Lung (tissue), 12 donors: ENCODE data around the gene SLC32A1. TPM values are rescaled to one million over a fixed set of nuclear protein-coding genes. Genes with fewer than 3 reads are reported as not detected.

Source experiments
- ATAC-seq: fragments of 200-7000 bp; cut with Tn5 transposase; one replicate; pipeline ENCODE4 v1.9.1; 2020; ENCODE audit warnings: moderate number of reproducible peaks; ENCODE audit not compliant: insufficient read depth, low FRiP score
- DNase-seq, 3 donors: peaks; one replicate each; pipeline ENCODE4 v3.0.0-alpha.2; 2013 to 2017
- H3K27ac ChIP-seq, 2 donors: one replicate each; pipeline ENCODE4 v1.5.1; 2013; ENCODE audit warnings: mild to moderate bottlenecking in 2 of 2, moderate library complexity in 2 of 2, control low read depth in 1 of 2, inconsistent platforms in 1 of 2, low read depth in 1 of 2, low read length in 1 of 2
- H3K27me3 ChIP-seq, 3 donors: one replicate each; pipeline ENCODE4 v1.5.1; 2013; ENCODE audit warnings: low read length in 2 of 3; ENCODE audit not compliant: control insufficient read depth in 3 of 3, insufficient read depth in 3 of 3
- H3K36me3 ChIP-seq, 4 donors: one replicate each; pipeline ENCODE4 v1.5.1; 2013; ENCODE audit warnings: low read length in 4 of 4, mild to moderate bottlenecking in 1 of 4, moderate library complexity in 1 of 4; ENCODE audit not compliant: control insufficient read depth in 4 of 4, insufficient read depth in 4 of 4
- H3K4me1 ChIP-seq, 5 donors: one replicate each; pipeline ENCODE4 v1.5.1; 2013; ENCODE audit warnings: low read length in 5 of 5, mild to moderate bottlenecking in 2 of 5, moderate library complexity in 1 of 5; ENCODE audit not compliant: control insufficient read depth in 5 of 5, insufficient read depth in 5 of 5
- H3K4me3 ChIP-seq: one replicate; pipeline ENCODE4 v1.5.1; 2013; ENCODE audit warnings: mild to moderate bottlenecking, control low read depth, moderate library complexity
- H3K9ac ChIP-seq, 2 donors: one replicate each; pipeline ENCODE4 v1.5.1; 2013; ENCODE audit warnings: low read length in 2 of 2, control low read depth in 1 of 2; ENCODE audit not compliant: insufficient read depth in 1 of 2
- H3K9me3 ChIP-seq, 4 donors: one replicate each; pipeline ENCODE4 v1.5.1; 2013; ENCODE audit warnings: low read length in 3 of 4, mild to moderate bottlenecking in 1 of 4, moderate library complexity in 1 of 4; ENCODE audit not compliant: control insufficient read depth in 4 of 4, insufficient read depth in 3 of 4
- CTCF ChIP-seq: IDR thresholded peaks from 2 replicates; pipeline ENCODE4 v1.5.1; 2012; ENCODE audit warnings: mild to moderate bottlenecking; ENCODE audit errors: control extremely low read depth, extremely low read depth
- WGBS, 2 donors: extraction: QIAGEN DNeasy Blood & Tissue Kit; methylation state at CpG; one replicate each; pipeline ENCODE4 v1.1.7; 2013; 5-methylcytosine and 5-hydroxymethylcytosine counted together
- polyA plus RNA-seq, 2 donors: library from polyadenylated mRNA; stranded (reverse); fragments of 200-250 nt; gene quantifications; one replicate each; pipeline ENCODE4 v1.2.1, GENCODE V29; 2013
- total RNA-seq, 2 donors: library from RNA; depleted of rRNA in 1 of 2; stranded (reverse); fragments of >200 nt in 1 of 2; gene quantifications; one replicate each; pipeline ENCODE4 v1.2.1, GENCODE V29; 2014 to 2021
- donor health status: control.
- donor health status: control.
- donor health status: Bipolar disorder and iron deficiency.
- donor health status: healthy.
- donor health status: DM: yes; HTN: yes; CAD: no.

SLC32A1 gene
- total and polyA plus RNA-seq, 4 donors, result not detected

DNA sequence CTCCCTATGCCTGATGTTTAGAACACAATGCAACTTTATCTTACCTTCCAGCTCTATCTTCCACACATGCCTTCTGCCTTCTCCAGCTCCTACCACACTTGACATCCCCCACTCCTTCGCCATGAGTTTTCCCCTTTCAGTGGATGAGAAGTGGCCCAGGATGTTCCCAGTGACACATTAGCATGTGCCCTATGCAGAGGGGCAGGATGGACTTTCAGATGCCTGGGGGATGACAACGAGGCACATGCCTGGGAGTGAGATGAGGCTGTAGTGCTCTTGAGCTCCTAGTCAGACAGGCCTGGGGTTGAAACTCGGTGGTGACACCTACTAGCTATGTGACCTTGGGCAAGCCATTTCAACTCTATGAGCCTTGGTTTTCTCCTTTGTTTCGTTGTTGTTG is 20.1 kb upstream of the SLC32A1 start:
- no peak for TF ChIP-seq CTCF
- Histone ChIP-seq H3K27me3 (peaks cover 0 to 8% (median 0%) of the 10 kb centered on the region in 3 donors), H3K36me3 (no peaks in the 10 kb centered on the region), H3K27ac (no peak overlapping the region), H3K9ac (no peak overlapping the region), H3K4me1 (no peaks in the 10 kb centered on the region), H3K9me3 (peaks cover 0 to 6% (median 0%) of the 10 kb centered on the region in 4 donors), H3K4me3 (no peak overlapping the region)
- 50 to 67% methylated on average over 4 of the region's 4 CpGs for WGBS, 2 donors
- DNase-seq (no peak), ATAC-seq (no peak)

DNA sequence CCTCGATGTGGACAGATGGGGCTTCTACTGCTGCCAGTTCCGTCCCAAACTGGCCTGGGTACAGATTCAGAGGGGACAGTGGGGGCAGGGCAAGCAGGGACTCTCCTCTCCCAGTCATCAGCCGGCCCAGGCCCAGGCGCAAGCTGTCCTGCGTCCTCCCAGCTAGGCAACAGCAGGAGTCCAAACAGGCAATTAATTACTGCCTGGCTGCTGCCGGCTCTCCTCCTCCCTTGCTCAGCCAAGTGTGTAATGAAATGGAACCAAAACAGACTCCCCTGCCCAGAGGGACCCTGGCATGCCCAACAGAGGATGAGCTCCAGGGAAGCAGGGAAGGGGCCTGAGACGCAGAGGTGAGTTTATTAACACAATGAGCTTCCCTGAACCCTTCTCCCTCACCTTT is 17.8 kb upstream of the SLC32A1 start:
- WGBS, 2 donors, result 16 to 25% methylated on average over 7 of the region's 7 CpGs
- H3K9me3 ChIP-seq, result peaks cover 0 to 6% (median 0%) of the 10 kb centered on the region in 4 donors
- no peak overlapping the region for H3K4me3 ChIP-seq
- peaks cover 0 to 8% (median 0%) of the 10 kb centered on the region in 3 donors for H3K27me3 ChIP-seq
- no peaks in the 10 kb centered on the region for H3K4me1 ChIP-seq
- TF ChIP-seq CTCF, result no peak
- no peak overlapping the region for H3K27ac ChIP-seq
- ATAC-seq (no peak), DNase-seq (no peak)
- no peaks in the 10 kb centered on the region for H3K36me3 ChIP-seq
- no peak overlapping the region for H3K9ac ChIP-seq

- TF ChIP-seq CTCF, result no peak
- no peak overlapping the region for H3K27ac ChIP-seq
- DNase-seq, result no peak
- 31 to 32% methylated on average over 6 of the region's 6 CpGs for WGBS, 2 donors
- H3K9me3 ChIP-seq, result peaks cover 0 to 2% (median 0%) of the 10 kb centered on the region in 4 donors
- H3K27me3 ChIP-seq, result peaks cover 0 to 33% (median 16%) of the 10 kb centered on the region in 3 donors
- H3K9ac ChIP-seq, result no peak overlapping the region
- no peak for ATAC-seq
- H3K4me3 ChIP-seq, result no peak overlapping the region
- H3K36me3 ChIP-seq, result no peaks in the 10 kb centered on the region
- H3K4me1 ChIP-seq, result no peaks in the 10 kb centered on the region
These were observed 10.0 kb upstream of the SLC32A1 start for GRCh38 chr20:38714308-38714707.

- Histone ChIP-seq H3K4me3 (no peak overlapping the region), H3K9me3 (peaks cover 0 to 2% (median 0%) of the 10 kb centered on the region in 4 donors), H3K27ac (no peak overlapping the region), H3K4me1 (no peaks in the 10 kb centered on the region), H3K36me3 (no peaks in the 10 kb centered on the region), H3K27me3 (peaks cover 0 to 47% (median 20%) of the 10 kb centered on the region in 3 donors), H3K9ac (no peak overlapping the region)
- ATAC-seq (no peak), DNase-seq (no peak)
- TF ChIP-seq CTCF, result no peak
- WGBS, 2 donors, result 41 to 46% methylated on average over 10 of the region's 10 CpGs
These were observed 8.6 kb upstream of the SLC32A1 start for GRCh38 chr20:38715646-38716045.
